ENCODE results near the gene AIF1L. TPM values are rescaled to one million over a fixed set of nuclear protein-coding genes. Genes with fewer than 3 reads are reported as not detected.

AIF1L gene
- total and polyA plus RNA-seq, 2 of the 13 experiments (the other 11 are each of a cell fraction or from before 2014, with no cell fraction given) = 12.4 to 36.5 TPM

GRCh38 chr9:131117121-131117761 lies 20.9 kb downstream of the AIF1L start:
- no peak overlapping the region for H2AFZ ChIP-seq (ENCODE audit: low read length)
- DNase-seq (ENCODE audit: low spot score) (no peak), FAIRE-seq (no peak), ATAC-seq (no peak)
- peaks cover 1 to 5% of the 10 kb centered on the region in 2 experiments; a peak in 1 of 5 replicates for H3K36me3 ChIP-seq (replicated peaks in 1 of 2; ENCODE audit: control insufficient read depth in 1 of 2, insufficient read depth in 2 of 2, low read length in 2 of 2)
- H3K27ac ChIP-seq (ENCODE audit: extremely low read length, insufficient read depth, low read length) = no peak overlapping the region
- BruUV-seq (replicated peaks) = no TSS peak
- intact Hi-C loops (cut with micrococcal nuclease; ENCODE audit: unreplicated experiment) = no loop called here
- in situ Hi-C loops (cut with HindIII; ENCODE audit: extremely low pct_ligation_motif_present, low pct_unique_long_range_greater_than_20kb) = no loop called here
- H3K9me3 ChIP-seq (ENCODE audit: low read length) = no peaks in the 10 kb centered on the region
- no peak overlapping the region for H3K9ac ChIP-seq (ENCODE audit: insufficient read depth, low read depth, low read length)
- H3K4me2 ChIP-seq (ENCODE audit: low read depth, low read length) = no peak overlapping the region
- TF ChIP-seq FLYWCH1 (CRISPR knock-in tag; IDR thresholded peaks at IDR 0.05) (no peak), DNMT1 (CRISPR knock-in tag; IDR thresholded peaks at IDR 0.05) (no peak), AFF4 (CRISPR knock-in tag; IDR thresholded peaks at IDR 0.05) (no peak), ZBTB38 (CRISPR knock-in tag; IDR thresholded peaks at IDR 0.05) (no peak), ZNF841 (CRISPR knock-in tag; IDR thresholded peaks at IDR 0.05; ENCODE audit: borderline replicate concordance) (no peak), TFDP1 (CRISPR knock-in tag; IDR thresholded peaks at IDR 0.05; ENCODE audit: borderline replicate concordance) (no peak), ATF4 (CRISPR knock-in tag; IDR thresholded peaks at IDR 0.05) (no peak)
- TF ChIP-seq, protein P1, sequence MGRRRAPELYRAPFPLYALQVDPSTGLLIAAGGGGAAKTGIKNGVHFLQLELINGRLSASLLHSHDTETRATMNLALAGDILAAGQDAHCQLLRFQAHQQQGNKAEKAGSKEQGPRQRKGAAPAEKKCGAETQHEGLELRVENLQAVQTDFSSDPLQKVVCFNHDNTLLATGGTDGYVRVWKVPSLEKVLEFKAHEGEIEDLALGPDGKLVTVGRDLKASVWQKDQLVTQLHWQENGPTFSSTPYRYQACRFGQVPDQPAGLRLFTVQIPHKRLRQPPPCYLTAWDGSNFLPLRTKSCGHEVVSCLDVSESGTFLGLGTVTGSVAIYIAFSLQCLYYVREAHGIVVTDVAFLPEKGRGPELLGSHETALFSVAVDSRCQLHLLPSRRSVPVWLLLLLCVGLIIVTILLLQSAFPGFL (CRISPR knock-in tag; IDR thresholded peaks at IDR 0.05) = no peak
- H3K4me3 ChIP-seq (replicated peaks in 1 of 3; ENCODE audit: insufficient read depth in 1 of 3, low read depth in 2 of 3, low read length in 3 of 3) = no peak overlapping the region
- H3K79me2 ChIP-seq (ENCODE audit: insufficient read depth, low read length) = no peaks in the 10 kb centered on the region
- ChIA-PET CTCF (ENCODE audit: low intra/inter-chr PET ratio, low total read pairs) (no interaction called here), POLR2A (interaction anchor here (1.7 kb wide), 1 partner anchor 9 kb away, joined by 4 read pairs; no protein-coding TSS in a partner anchor)
- peaks cover 23% of the 10 kb centered on the region for H3K4me1 ChIP-seq (ENCODE audit: insufficient read depth, low read length)
- 89% methylated on average over 13 of the region's 13 CpGs for WGBS (ENCODE audit: low lambda C conversion rate)
- H3K27me3 ChIP-seq (ENCODE audit: control insufficient read depth in 1 of 2, insufficient read depth in 2 of 2, low read length in 2 of 2) = peaks cover 0 to 3% of the 10 kb centered on the region in 2 experiments; a peak in 1 of 5 replicates
- no peaks in the 10 kb centered on the region for H4K20me1 ChIP-seq (ENCODE audit: insufficient read depth, low read length)
